GM13977 (cell line): Measurements from ENCODE around the gene CACNA1C.

ENCODE experiments used
- DNase-seq: peaks from one replicate; pipeline ENCODE4 v3.0.0; 2012; ENCODE audit warnings: low spot score
- in situ Hi-C: fragments of 300-500 bp; cut with MboI; formaldehyde crosslinking; loops from one replicate; pipeline ENCODE4 v1.12.0; 2022; ENCODE audit warnings: low sequenced_read_pairs, low pct_unique_long_range_greater_than_20kb, mixed read lengths, inconsistent platforms; ENCODE audit not compliant: unreplicated experiment
- TF ChIP-seq, protein P1 (sequence below): IDR thresholded peaks from 2 replicates; pipeline ENCODE4 v1.5.1; 2012; ENCODE audit warnings: mild to moderate bottlenecking, control low read depth; ENCODE audit not compliant: insufficient read depth; ENCODE audit errors: extremely low read depth, missing control alignments

Gene CACNA1C

GRCh38 chr12:2535583-2536204 is 482.9 kb downstream of the CACNA1C start:
- DNase-seq, result no peak
- in situ Hi-C loops, result no loop called here
- TF ChIP-seq, protein P1, sequence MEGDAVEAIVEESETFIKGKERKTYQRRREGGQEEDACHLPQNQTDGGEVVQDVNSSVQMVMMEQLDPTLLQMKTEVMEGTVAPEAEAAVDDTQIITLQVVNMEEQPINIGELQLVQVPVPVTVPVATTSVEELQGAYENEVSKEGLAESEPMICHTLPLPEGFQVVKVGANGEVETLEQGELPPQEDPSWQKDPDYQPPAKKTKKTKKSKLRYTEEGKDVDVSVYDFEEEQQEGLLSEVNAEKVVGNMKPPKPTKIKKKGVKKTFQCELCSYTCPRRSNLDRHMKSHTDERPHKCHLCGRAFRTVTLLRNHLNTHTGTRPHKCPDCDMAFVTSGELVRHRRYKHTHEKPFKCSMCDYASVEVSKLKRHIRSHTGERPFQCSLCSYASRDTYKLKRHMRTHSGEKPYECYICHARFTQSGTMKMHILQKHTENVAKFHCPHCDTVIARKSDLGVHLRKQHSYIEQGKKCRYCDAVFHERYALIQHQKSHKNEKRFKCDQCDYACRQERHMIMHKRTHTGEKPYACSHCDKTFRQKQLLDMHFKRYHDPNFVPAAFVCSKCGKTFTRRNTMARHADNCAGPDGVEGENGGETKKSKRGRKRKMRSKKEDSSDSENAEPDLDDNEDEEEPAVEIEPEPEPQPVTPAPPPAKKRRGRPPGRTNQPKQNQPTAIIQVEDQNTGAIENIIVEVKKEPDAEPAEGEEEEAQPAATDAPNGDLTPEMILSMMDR, result no peak

- in situ Hi-C loops, result no loop called here
- DNase-seq, result no peak
- TF ChIP-seq, protein P1, result no peak
Measured at GRCh38 chr12:2536724-2537123, 483.9 kb downstream of the CACNA1C start.

- TF ChIP-seq, protein P1, result no peak
- DNase-seq, result no peak
- in situ Hi-C loops, result no loop called here
Measured at GRCh38 chr12:2537868-2538541, 485.2 kb downstream of the CACNA1C start.

GRCh38 chr12:2539938-2540337 is 487.2 kb downstream of the CACNA1C start:
- DNase-seq, result no peak
- TF ChIP-seq, protein P1, result no peak
- in situ Hi-C loops, result no loop called here

GRCh38 chr12:2540535-2540941 is 487.8 kb downstream of the CACNA1C start:
- no peak for DNase-seq
- in situ Hi-C loops, result no loop called here
- TF ChIP-seq, protein P1, result no peak

- TF ChIP-seq, protein P1, result no peak
- in situ Hi-C loops, result no loop called here
- no peak for DNase-seq
Measured at GRCh38 chr12:2541631-2542204, 488.9 kb downstream of the CACNA1C start.
